ENCODE measurements around the gene HLA-DOA.

HLA-DOA gene

GRCh38 chr6:32977272-32977952 is 32.0 kb downstream of the HLA-DOA start:
- DNase-seq: no peak

GRCh38 chr6:32976334-32977069 is 32.9 kb downstream of the HLA-DOA start:
- DNase-seq: no peak

GRCh38 chr6:32975886-32976285 is 33.5 kb downstream of the HLA-DOA start:
- DNase-seq: no peak

GRCh38 chr6:32974541-32975308 is 34.7 kb downstream of the HLA-DOA start:
- no peak for DNase-seq

- peak; percentile 58 for DNase-seq
Observed at GRCh38 chr6:32974016-32974333, 35.4 kb downstream of the HLA-DOA start.

- DNase-seq: peak; percentile 59
Observed at GRCh38 chr6:32973144-32974015, 36.0 kb downstream of the HLA-DOA start.

GRCh38 chr6:32972353-32973143 is 36.8 kb downstream of the HLA-DOA start:
- peak; percentile 59 for DNase-seq

- DNase-seq: peak; percentile 100
Observed at GRCh38 chr6:32971581-32972352, 37.6 kb downstream of the HLA-DOA start.

GRCh38 chr6:32971242-32971580 is 38.2 kb downstream of the HLA-DOA start:
- no peak for DNase-seq

GRCh38 chr6:32970413-32971241 is 38.8 kb downstream of the HLA-DOA start:
- peak; percentile 54 for DNase-seq

GRCh38 chr6:32969685-32970412 is 39.5 kb downstream of the HLA-DOA start:
- peak; percentile 64 for DNase-seq

GRCh38 chr6:32968867-32969684 is 40.3 kb downstream of the HLA-DOA start:
- DNase-seq: peak; percentile 55

- DNase-seq: peak; percentile 98
Observed at GRCh38 chr6:32968093-32968866, 41.1 kb downstream of the HLA-DOA start, which contains the start of gene BRD2. TSS of gene BRD2 (plus strand) at chr6:32968594. CDS start at chr6:32972899, 4,305 bp downstream.

GRCh38 chr6:32967151-32968091 is 42.0 kb downstream of the HLA-DOA start:
- DNase-seq: peak; percentile 32

- DNase-seq: no peak
Observed at GRCh38 chr6:32964776-32965175, 44.6 kb downstream of the HLA-DOA start.

- DNase-seq: no peak
Observed at GRCh38 chr6:32963866-32964265, 45.5 kb downstream of the HLA-DOA start.

Measured in central memory CD4-positive, alpha-beta T cell (primary cell).